ENCODE data around the gene CLCN2.

CLCN2 gene

GRCh38 chr3:184361532-184361931 lies at the start of gene CLCN2, which contains the start of gene POLR2H:
Gene CLCN2, minus strand, starts transcription at chr3:184361605. Its CDS starts 126 bp downstream, at chr3:184361479.
Gene POLR2H, plus strand, starts transcription at chr3:184361710. Its CDS starts 1,783 bp downstream, at chr3:184363493.
- DNase-seq = peak in 1 of 4 experiments; percentile 38

DNA sequence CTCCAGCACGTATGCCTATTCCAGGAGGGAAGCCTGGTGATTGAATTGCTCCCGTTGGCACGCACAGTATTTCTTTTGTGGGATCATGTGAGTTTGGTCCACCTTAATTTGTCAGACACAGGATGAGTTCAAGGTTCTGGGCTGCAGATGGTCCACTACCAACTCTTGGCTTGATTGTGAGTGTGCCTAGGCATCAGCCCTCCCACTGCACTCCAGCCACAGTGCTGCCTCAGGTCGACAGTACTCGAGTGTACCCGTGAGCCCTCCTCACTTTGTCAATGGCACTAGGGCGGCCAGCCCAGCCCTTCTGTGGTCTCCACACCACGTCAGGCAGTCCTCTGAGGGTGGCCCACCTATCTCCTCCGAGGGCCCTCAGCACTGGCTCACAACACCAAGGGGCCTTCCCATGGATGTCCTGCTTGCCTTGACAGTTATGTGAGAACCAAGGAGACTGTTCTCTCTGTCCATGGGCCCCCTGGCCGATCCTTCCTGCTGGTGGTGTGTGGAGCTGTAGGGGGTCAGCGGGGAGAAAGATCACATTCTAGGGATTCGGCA lies 48.6 kb upstream of the CLCN2 start:
- no peak for DNase-seq

GRCh38 chr3:184409331-184409926 lies 48.0 kb upstream of the CLCN2 start:
- DNase-seq = no peak

GRCh38 chr3:184405075-184406030 lies 43.9 kb upstream of the CLCN2 start:
- DNase-seq = no peak

DNA sequence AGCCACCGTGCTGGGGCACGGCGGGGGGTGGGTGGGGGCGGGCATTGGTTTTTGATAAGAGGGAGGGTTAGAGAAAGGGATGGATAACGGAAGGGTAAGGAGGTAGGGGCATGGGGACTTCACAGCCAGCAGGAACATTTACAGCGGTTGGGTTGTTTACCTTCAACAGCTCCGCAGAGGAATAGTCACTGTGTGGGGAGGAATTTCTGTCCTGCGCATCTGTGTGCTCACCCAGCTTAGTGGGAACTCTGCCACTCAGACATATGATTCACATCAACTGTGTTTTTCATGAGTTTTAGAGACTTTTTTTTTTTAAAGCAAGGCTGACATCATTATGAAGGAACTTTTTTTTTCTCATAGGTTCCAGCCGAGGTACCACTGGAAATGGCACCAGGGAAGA lies 38.0 kb upstream of the CLCN2 start:
- DNase-seq = no peak

DNA sequence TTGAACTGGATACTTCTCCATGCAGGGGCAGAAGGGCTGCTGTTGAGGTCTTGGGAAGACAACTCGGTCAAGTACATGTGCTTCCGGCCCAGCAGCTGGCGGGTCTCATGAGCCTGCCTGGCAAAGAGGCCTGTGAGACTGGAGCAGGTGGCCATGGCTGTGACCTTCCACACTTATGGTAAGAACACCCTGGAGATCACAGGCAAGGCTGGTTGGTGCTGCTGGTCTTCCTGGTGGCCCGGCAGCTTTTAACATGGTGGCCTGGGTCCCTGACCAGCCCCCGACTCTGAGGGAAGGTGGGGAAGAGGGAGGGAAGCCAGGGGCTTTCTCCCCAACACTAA lies 33.9 kb upstream of the CLCN2 start:
- no peak for DNase-seq

DNA sequence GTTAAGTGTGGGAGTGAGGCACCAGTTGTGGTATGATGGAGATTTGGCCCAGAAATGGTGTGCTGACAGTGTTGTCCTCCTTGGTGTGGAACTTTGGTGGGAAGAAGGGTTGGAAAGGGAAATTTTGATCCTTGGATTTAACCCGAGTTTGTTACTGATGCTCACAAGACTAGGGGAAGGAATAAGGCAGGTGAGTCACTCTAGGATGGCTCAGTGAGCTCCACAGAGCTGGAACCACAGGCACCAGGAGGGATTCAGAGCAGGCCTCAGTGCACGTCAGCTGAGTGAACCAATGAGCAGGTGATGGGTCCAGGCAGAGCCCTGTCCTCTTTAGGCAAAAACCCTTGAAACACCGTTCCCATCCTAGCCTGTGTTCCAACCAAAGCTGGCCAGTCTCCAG lies 29.9 kb upstream of the CLCN2 start:
- no peak for DNase-seq

DNA sequence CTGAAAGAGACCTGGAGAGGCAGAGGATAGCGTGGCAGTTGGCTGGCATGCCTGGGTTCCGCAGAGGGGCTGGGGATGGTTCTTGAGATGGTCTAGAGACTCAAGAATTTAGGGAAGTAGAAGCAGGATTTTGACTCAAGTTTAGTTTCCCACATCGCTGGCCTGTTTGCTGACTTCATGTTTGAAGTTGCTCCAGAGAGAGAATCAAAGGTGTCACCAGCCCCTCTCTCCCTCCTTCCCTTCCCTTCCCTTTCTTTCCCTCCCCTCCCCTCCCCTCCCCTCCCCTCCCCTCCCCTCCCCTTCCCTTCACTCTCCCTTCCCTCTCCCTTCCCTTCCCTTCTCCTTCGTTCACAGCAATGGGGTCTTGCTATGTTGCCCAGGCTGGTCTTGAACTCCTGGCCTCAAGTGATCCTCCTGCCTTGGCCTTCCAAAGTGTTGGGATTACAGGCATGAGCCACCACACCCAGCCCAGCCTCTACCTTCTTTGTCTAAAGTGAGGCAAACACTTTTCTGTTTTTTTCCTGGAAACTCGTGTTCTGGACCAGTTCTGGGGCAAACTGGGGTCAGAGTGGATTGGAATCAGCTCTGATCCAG lies 28.6 kb upstream of the CLCN2 start:
- DNase-seq = no peak

GRCh38 chr3:184389384-184389783 lies 28.0 kb upstream of the CLCN2 start:
- DNase-seq = no peak

GRCh38 chr3:184388936-184389230 lies 27.5 kb upstream of the CLCN2 start:
- no peak for DNase-seq

GRCh38 chr3:184388164-184388935 lies 26.9 kb upstream of the CLCN2 start:
- DNase-seq = no peak

DNA sequence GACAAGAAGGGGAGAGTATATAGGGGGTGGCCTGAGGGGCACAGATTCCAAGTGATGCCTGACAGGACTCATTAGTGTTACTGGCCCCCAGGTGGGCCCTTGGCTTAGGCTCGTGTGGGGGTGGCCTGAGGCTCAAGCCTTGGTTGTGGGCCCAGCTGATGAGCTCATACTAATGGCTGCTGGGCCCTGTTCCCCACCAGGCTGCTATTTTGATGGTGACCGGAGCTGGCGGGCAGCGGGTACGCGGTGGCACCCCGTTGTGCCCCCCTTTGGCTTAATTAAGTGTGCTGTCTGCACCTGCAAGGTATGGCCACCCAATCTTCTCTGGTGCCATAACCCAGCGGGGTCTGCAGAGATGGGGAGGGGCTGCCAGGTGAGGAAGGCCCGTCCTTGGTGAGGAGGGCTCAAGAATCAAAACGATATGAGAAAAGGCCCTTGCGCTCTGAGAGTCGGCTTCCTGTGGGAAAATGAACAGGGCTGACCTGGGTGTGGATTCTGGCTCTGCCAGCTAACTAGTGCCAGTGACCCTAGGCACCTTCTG lies 25.8 kb upstream of the CLCN2 start:
- no peak for DNase-seq

- DNase-seq = no peak
Observed at GRCh38 chr3:184386047-184386806, 24.8 kb upstream of the CLCN2 start.

GRCh38 chr3:184384856-184385422 lies 23.5 kb upstream of the CLCN2 start:
- no peak for DNase-seq

GRCh38 chr3:184384342-184384741 lies 22.9 kb upstream of the CLCN2 start:
- no peak for DNase-seq

DNA sequence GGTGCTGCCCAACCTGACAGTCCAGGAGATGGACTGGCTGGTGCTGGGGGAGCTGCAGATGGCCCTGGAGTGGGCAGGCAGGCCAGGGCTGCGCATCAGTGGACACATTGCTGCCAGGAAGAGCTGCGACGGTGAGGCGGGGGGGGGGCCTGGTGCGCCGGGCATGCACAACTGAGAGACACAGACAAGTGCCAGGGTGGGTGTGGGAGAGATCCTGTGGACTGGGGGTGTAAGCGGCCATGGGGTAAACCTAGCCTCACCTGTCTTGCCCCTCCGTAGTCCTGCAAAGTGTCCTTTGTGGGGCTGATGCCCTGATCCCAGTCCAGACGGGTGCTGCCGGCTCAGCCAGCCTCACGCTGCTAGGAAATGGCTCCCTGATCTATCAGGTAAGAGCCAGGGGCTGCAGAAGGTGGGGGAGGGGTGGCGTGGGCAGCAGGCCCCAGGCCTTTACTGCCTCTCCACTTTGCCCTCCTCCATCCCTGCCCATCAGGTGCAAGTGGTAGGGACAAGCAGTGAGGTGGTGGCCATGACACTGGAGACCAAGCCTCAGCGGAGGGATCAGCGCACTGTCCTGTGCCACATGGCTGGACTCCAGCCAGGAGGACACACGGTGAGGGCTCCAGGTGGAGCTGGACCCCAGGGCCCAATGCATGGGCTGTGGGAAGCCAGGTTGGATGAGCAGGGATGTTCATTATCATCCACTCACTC lies 21.8 kb upstream of the CLCN2 start:
- DNase-seq = no peak

DNA sequence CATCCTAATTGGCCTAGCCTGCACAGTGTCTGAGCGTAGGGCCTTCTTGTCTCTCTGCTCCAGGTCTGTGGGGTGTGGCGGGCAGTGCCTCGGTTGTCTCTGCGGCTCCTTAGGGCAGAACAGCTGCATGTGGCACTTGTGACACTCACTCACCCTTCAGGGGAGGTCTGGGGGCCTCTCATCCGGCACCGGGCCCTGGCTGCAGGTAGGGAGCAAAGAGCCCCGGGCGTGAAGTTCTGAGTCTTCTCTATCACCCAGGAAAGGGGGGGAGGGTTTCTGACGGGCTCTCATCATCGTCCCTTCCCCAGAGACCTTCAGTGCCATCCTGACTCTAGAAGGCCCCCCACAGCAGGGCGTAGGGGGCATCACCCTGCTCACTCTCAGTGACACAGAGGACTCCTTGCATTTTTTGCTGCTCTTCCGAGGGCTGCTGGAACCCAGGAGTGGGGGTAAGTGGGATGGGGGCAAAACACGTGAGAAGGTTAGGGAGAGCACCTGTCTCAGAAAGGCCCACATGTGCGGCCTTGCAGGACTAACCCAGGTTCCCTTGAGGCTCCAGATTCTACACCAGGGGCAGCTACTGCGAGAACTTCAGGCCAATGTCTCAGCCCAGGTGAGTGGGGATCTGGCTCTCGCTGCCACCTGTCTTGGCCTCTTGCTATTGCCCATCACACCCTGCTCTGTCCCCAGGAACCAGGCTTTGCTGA lies 21.1 kb upstream of the CLCN2 start:
- DNase-seq = no peak

DNA sequence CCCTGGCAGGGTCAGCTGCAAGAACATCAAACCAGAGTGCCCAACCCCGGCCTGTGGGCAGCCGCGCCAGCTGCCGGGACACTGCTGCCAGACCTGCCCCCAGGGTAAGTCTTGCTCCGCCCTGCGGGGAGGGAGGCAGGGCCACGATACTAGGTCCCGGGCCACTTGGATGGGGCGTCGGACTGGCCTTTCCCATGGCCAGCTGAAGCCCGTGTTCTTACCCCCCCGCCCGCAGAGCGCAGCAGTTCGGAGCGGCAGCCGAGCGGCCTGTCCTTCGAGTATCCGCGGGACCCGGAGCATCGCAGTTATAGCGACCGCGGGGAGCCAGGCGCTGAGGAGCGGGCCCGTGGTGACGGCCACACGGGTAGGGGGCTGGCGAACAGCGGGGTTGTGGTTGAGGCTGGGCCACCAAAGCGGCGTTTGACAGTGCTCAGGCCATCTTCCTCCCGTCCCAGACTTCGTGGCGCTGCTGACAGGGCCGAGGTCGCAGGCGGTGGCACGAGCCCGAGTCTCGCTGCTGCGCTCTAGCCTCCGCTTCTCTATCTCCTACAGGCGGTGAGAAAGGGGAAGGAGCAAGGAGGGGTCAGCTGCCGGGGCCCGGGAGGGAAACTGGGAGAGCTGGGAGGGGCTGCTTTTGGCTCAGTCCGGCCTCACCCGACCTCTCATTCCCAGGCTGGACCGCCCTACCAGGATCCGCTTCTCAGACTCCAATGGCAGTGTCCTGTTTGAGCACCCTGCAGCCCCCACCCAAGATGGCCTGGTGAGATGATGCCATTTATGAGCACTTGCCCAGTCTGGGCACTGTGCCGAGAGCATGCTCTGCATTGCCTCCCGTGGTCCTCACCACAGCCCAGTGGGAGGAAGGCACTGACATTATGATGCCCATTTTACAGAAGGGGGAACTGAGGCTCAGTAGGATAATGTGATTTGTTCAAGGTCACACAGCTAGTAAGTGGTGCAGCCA lies 20.1 kb upstream of the CLCN2 start:
- DNase-seq = no peak
